Psoas muscle (tissue), 8 donors: ENCODE measurements around the gene GRAMD1A. TPM values are rescaled to one million over a fixed set of nuclear protein-coding genes. Genes with fewer than 3 reads are reported as not detected.

Source experiments
- ATAC-seq, 4 donors: fragments of 200-7000 bp; cut with Tn5 transposase; one replicate each; pipeline ENCODE4 v1.9.1; 2020; ENCODE audit warnings: moderate library complexity in 3 of 4, mild to moderate bottlenecking in 2 of 4
- DNase-seq, 2 donors: peaks; one replicate each; pipeline ENCODE4 v3.0.0-alpha.2; 2020
- H3K27ac ChIP-seq: fragments of 200-600 bp; one replicate; pipeline ENCODE4 v1.8.0; 2022
- H3K27me3 ChIP-seq, 3 donors: fragments of 200-600 bp in 1 of 3; one replicate each; pipeline versions ENCODE4 v1.6.1 to v1.8.0; 2013 to 2022; ENCODE audit warnings: low read length in 2 of 3, mild to moderate bottlenecking in 2 of 3, moderate library complexity in 1 of 3; ENCODE audit not compliant: insufficient read depth in 3 of 3
- H3K36me3 ChIP-seq, 2 donors: fragments of 200-600 bp in 1 of 2; one replicate each; pipeline versions ENCODE4 v1.6.1 to v1.8.0; 2013 to 2022; ENCODE audit warnings: low read depth in 1 of 2, mild to moderate bottlenecking in 1 of 2, moderate library complexity in 1 of 2; ENCODE audit not compliant: insufficient read depth in 1 of 2
- H3K4me1 ChIP-seq: fragments of 200-600 bp; one replicate; pipeline ENCODE4 v1.8.0; 2022
- H3K4me3 ChIP-seq: fragments of 200-600 bp; one replicate; pipeline ENCODE4 v1.8.0; 2022; ENCODE audit warnings: mild to moderate bottlenecking
- H3K9me3 ChIP-seq: fragments of 200-600 bp; one replicate; pipeline ENCODE4 v1.8.0; 2022
- WGBS, 3 donors: extraction: QIAGEN DNeasy Blood & Tissue Kit; methylation state at CpG; one replicate each; pipeline versions ENCODE4 v1.1.6 to v1.1.7; 2013; 5-methylcytosine and 5-hydroxymethylcytosine counted together
- intact Hi-C, 2 donors: fragments of 100-400 bp; cut with DNase I; formaldehyde crosslinking; loops; one replicate each; pipeline versions ENCODE4 v1.11.0 to v1.14.2; 2022
- polyA plus RNA-seq, 3 donors: library from polyadenylated mRNA; stranded (reverse); fragments of 200-250 nt; gene quantifications; one replicate each; pipeline ENCODE4 v1.2.3, GENCODE V29; 2013
- total RNA-seq, 4 donors: library from RNA; stranded (reverse); fragmentation: NEBNext Ultra II Directional in 2 of 4; extraction: Animal tissue kit (Norgen Biotek cat#: 25700) in 2 of 4; gene quantifications; one replicate each; pipeline versions ENCODE4 v1.2.1 to v1.2.4, GENCODE V29; 2021 to 2023
- TF ChIP-seq, protein P1 (sequence below): fragments of 200-600 bp; IDR thresholded peaks from one replicate; pipeline ENCODE4 v1.8.0; 2022; ENCODE audit warnings: antibody characterized with exemption
- donor health status: healthy with polysubstance abuse.
- donor health status: DM: no; HTN: no; CAD: no; lungs with moderate emphysema.
- donor health status: Bipolar disorder and iron deficiency.
- donor health status: healthy.
- donor health status: DM: yes; HTN: yes; CAD: no.
- donor health status: DM: no; HTN: no; CAD: no.
- donor health status: DM: no; HTN: no; CAD: no.
- donor health status: DM: yes; HTN: yes; CAD: no.

Gene GRAMD1A
- total and polyA plus RNA-seq, 7 donors, result 15.6 to 55.0 (median 36.3) TPM

- ATAC-seq (no peak), DNase-seq (peak in 1 of 2 donors; percentile 67)
- H3K36me3 ChIP-seq, result peaks cover 0 to 13% of the 10 kb centered on the region in 2 donors
- no peaks in the 10 kb centered on the region for H3K9me3 ChIP-seq
- 47 to 57% (median 53%) methylated on average over 13 to 14 of the region's 14 CpGs for WGBS, 3 donors
- no peak overlapping the region for H3K4me3 ChIP-seq
- TF ChIP-seq, protein P1, sequence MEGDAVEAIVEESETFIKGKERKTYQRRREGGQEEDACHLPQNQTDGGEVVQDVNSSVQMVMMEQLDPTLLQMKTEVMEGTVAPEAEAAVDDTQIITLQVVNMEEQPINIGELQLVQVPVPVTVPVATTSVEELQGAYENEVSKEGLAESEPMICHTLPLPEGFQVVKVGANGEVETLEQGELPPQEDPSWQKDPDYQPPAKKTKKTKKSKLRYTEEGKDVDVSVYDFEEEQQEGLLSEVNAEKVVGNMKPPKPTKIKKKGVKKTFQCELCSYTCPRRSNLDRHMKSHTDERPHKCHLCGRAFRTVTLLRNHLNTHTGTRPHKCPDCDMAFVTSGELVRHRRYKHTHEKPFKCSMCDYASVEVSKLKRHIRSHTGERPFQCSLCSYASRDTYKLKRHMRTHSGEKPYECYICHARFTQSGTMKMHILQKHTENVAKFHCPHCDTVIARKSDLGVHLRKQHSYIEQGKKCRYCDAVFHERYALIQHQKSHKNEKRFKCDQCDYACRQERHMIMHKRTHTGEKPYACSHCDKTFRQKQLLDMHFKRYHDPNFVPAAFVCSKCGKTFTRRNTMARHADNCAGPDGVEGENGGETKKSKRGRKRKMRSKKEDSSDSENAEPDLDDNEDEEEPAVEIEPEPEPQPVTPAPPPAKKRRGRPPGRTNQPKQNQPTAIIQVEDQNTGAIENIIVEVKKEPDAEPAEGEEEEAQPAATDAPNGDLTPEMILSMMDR, result no peak
- intact Hi-C loops, result loop anchor here in 1 of 2 donors (5.0 kb wide), 1 partner anchor 95 kb away; the partner anchor contains the start of genes FXYD1 and LGI4
- H3K27ac ChIP-seq, result peak overlapping the region; percentile 94
- H3K4me1 ChIP-seq, result peaks cover 69% of the 10 kb centered on the region
- no peaks in the 10 kb centered on the region for H3K27me3 ChIP-seq
Observed at GRCh38 chr19:35042056-35042730, 42.1 kb downstream of the GRAMD1A start.

GRCh38 chr19:35042954-35043604, 43.0 kb downstream of the GRAMD1A start:
- H3K27me3 ChIP-seq, result no peaks in the 10 kb centered on the region
- 83 to 91% (median 84%) methylated on average over 13 to 14 of the region's 14 CpGs for WGBS, 3 donors
- intact Hi-C loops, result loop anchor here in 1 of 2 donors (5.0 kb wide), 1 partner anchor 94 kb away; the partner anchor contains the start of genes FXYD1 and LGI4
- H3K9me3 ChIP-seq, result no peaks in the 10 kb centered on the region
- H3K36me3 ChIP-seq, result peaks cover 0 to 11% of the 10 kb centered on the region in 2 donors
- H3K27ac ChIP-seq, result peak overlapping the region; percentile 94
- no peak overlapping the region for H3K4me3 ChIP-seq
- TF ChIP-seq, protein P1, result no peak
- ATAC-seq, result no peak
- H3K4me1 ChIP-seq, result peaks cover 60% of the 10 kb centered on the region
- DNase-seq, result no peak

- intact Hi-C loops, result loop anchor here in 1 of 2 donors (5.0 kb wide), 1 partner anchor 93 kb away; the partner anchor contains the start of genes FXYD1 and LGI4
- H3K27ac ChIP-seq, result peak overlapping the region; percentile 94
Observed at GRCh38 chr19:35043906-35044305, 43.8 kb downstream of the GRAMD1A start.

DNA sequence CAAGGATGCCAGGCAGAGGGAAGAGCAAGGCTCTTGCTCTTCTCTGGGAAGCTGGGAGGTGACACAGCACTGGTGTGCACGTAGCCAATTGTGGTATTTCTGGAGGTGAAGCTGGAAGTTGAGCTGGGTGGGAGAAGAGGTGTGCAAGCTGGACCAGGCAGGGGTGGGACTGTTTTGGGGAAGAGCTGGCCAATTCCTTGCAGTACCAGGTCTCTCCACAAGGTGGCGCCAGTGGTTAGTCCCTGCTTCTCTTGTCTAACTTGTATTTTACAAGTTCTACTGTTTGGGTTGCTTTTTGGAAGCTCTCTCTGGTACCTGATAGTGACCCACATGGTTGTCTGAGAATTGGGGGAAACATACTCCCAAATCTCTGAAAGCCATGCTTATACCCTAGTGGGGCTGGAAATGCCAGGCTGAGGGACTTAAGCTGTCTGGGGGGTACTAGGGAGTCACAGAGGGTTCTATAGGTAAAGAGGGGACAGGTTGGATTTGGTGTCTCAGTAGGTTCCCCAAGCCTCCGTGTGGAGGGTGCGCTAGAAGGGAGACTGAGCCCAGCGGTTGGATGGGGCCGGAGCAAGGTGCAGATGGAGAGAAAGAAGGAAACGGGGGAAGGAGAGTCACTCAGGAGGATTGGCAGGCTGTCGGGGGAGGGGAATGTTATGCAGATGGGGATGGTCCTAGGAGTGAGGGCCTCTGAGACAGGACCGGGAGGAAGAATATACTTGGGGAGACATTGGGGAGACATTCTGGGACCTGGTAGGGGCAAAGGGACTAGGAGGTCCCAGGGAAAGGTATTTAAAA, 44.4 kb downstream of the GRAMD1A start:
- DNase-seq (peak; percentile 63 to 82), ATAC-seq (no peak)
- intact Hi-C loops, result loop anchor here (1.0 to 5.0 kb wide), 3 partner anchors 46 to 93 kb away; partner anchors contain the start of genes FXYD1 (in 2 of the 2) and LGI4 (in 2 of the 2)
- Histone ChIP-seq H3K9me3 (no peaks in the 10 kb centered on the region), H3K4me3 (no peak overlapping the region), H3K36me3 (peaks cover 0 to 2% of the 10 kb centered on the region in 2 donors), H3K4me1 (peaks cover 60% of the 10 kb centered on the region), H3K27me3 (no peaks in the 10 kb centered on the region), H3K27ac (peak overlapping the region; percentile 94)
- WGBS, 3 donors, result 59 to 65% (median 62%) methylated on average over 9 of the region's 9 CpGs
- TF ChIP-seq, protein P1, result peak; percentile 98

More at GRCh38 chr19:35043906-35044305, 43.8 kb downstream of the GRAMD1A start:
- DNase-seq, result no peak
- no peak for ATAC-seq
- WGBS, 3 donors, result 52 to 75% (median 54%) methylated on average over 13 to 14 of the region's 14 CpGs
- Histone ChIP-seq H3K9me3 (no peaks in the 10 kb centered on the region), H3K4me1 (peaks cover 60% of the 10 kb centered on the region), H3K27me3 (no peaks in the 10 kb centered on the region), H3K36me3 (peaks cover 0 to 6% of the 10 kb centered on the region in 2 donors), H3K4me3 (no peak overlapping the region)
- TF ChIP-seq, protein P1, result no peak
